HG03045 (cell line): ENCODE data around the gene KIAA0825.

Experiments
- ATAC-seq: cut with Tn5 transposase; IDR thresholded peaks from one replicate; pipeline ENCODE4 v1.9.1; 2021; ENCODE audit warnings: mild to moderate bottlenecking, moderate library complexity; ENCODE audit not compliant: unreplicated experiment

KIAA0825 gene

GRCh38 chr5:94263068-94263467, 355.3 kb downstream of the KIAA0825 start:
- ATAC-seq, result no peak

GRCh38 chr5:94260096-94260495, 358.3 kb downstream of the KIAA0825 start:
- no peak for ATAC-seq

- no peak for ATAC-seq
Observed at GRCh38 chr5:94254214-94254613, 364.2 kb downstream of the KIAA0825 start.

GRCh38 chr5:94250985-94251384, 367.4 kb downstream of the KIAA0825 start:
- no peak for ATAC-seq

DNA sequence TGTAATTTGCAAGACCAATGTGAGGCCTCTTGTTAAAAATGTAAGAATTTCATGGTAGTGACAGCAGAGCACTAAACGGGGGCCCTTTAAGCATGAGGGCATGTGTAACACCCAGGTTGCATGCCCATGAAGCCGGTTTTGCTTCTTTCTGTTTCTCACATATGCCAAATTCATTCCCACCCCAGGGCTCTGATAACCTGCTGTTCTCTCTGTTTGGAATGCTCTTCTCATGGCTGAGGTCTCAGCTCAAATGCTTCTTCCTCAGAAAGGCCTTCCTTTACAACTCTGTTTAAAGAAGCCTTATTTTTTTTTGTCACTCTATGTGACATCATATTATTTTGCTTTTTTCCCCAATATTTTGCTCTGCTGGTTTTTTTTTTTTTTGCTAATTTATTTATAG, 369.0 kb downstream of the KIAA0825 start:
- no peak for ATAC-seq

DNA sequence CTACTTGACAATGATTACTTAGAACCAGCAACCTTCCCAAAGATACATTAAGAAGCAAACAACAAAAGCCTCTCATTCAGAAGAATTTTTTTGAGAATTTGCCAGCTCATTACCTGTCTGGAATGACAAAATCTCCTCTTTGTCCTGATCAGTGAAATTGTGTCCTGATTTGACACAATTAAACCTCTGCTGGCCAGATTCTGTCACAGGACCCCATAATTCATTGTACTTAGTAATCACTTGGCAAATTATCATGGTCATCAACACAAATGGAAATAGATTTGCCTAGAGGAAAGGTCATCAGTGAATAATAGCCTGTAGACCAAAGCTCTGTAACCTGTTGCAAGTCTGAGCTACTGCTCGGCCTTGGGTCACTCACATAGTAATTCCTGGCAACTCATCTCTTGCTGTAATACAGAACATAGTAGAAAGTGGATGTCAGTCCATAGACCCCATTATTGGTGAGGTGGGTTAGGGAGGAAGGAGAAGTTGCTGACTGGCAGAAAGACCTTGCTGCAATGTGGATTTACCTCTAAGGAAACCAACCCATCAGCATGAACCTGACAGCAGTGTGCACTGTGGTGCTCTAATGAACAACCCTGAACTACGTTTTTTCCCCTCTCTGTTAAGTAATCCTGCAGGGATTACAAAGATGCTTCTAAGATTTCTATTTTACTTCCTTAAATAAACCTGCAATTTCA, 370.1 kb downstream of the KIAA0825 start:
- ATAC-seq, result no peak

GRCh38 chr5:94245608-94246007, 372.8 kb downstream of the KIAA0825 start:
- ATAC-seq, result no peak

- ATAC-seq, result no peak
Observed at GRCh38 chr5:94244921-94245320, 373.5 kb downstream of the KIAA0825 start.

DNA sequence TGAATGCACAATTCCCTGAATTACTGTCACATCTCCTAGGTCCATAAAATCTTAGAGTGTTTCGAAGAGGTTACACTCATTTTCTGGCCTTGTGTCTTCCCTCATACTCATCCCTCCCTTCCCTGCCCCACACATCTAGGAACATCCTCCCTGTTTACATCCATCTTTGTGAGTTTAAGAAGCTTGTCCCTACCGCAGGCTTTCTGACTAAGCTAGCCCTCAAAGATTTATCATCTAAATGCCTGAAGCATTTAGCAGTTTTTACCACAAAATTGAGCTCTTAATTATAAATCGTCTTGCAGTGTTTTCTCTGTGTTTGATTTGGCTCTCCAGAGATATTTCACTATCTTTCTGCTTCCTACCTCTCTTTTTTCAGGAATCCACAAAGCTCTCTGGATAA, 374.8 kb downstream of the KIAA0825 start:
- no peak for ATAC-seq

DNA sequence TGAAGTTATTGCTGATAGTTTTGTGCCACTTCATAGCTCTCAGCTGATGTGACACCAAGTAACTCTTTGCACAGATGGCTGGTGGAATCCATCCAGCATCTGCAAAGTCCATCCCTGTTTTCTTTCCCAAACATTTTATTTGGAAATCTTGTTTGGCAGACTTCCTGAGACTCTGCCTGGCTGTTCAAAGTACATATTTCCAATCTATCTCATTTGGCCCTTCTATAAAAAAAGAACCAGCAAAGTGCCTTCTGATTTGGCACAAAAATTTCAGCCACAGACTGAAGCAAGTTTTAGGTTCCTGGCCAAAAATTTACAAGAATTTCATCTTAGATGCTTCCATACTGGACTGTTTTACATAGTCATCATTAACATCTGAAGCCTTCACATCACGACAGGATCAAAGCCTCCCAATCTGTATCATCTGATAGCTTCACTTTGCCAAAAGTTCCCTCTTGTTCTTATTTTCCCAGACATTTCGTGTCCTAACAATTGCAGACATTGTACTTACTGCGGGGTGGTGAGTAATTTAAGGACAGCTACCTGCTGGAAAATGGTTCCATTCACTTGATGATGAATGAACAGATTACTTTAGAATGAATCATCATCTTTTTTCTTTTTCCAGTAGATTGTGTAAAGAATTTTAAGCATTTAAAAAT, 377.3 kb downstream of the KIAA0825 start:
- ATAC-seq, result no peak

GRCh38 chr5:94240596-94240992, 377.8 kb downstream of the KIAA0825 start:
- ATAC-seq, result no peak

GRCh38 chr5:94240134-94240533, 378.3 kb downstream of the KIAA0825 start:
- ATAC-seq, result no peak

GRCh38 chr5:94239266-94239665, 379.1 kb downstream of the KIAA0825 start:
- ATAC-seq, result no peak

- ATAC-seq, result no peak
Observed at GRCh38 chr5:94234987-94235386, 383.4 kb downstream of the KIAA0825 start.

DNA sequence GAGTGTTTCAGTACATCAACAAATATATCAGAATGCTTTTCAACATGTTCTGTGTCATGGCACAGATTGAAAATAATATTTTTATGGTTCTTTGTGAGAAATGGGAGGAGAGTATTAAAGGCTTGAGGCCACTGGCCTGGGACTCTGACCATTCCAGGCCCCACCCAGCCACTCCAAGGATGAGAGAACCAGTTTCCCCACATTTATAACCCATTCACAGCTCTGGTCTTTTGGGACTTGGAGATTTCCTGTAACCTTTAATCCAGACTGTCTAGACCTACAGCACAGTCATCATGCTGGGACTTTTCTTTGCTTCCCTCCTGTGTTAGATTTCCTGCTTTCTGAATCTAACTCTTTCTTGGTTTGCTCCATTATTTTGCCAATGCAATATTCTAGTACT, 389.6 kb downstream of the KIAA0825 start:
- ATAC-seq, result no peak

- no peak for ATAC-seq
Observed at GRCh38 chr5:94223235-94223634, 395.2 kb downstream of the KIAA0825 start.

GRCh38 chr5:94218374-94218773, 400.0 kb downstream of the KIAA0825 start:
- ATAC-seq, result no peak

DNA sequence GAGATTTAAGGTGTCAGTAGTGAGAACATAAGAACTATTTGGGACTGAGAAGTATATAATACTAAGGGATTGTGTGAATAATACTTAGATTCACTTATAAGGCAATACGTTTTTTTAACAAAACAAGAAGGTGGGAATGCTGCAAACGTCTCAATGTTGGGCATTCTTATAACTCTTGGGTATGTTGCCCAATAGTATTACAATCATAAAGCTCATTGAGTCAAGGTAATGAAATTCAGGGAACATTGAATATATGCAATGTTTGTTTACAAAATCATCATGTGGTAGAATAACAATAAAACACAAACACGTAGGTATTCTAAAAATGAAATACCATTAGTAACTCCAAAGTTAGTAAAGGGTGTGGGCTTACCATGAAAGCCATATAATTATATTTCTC, 400.7 kb downstream of the KIAA0825 start:
- ATAC-seq, result no peak

- ATAC-seq, result no peak
Observed at GRCh38 chr5:94217216-94217615, 401.2 kb downstream of the KIAA0825 start.

GRCh38 chr5:94212476-94212875, 405.9 kb downstream of the KIAA0825 start:
- ATAC-seq, result no peak

DNA sequence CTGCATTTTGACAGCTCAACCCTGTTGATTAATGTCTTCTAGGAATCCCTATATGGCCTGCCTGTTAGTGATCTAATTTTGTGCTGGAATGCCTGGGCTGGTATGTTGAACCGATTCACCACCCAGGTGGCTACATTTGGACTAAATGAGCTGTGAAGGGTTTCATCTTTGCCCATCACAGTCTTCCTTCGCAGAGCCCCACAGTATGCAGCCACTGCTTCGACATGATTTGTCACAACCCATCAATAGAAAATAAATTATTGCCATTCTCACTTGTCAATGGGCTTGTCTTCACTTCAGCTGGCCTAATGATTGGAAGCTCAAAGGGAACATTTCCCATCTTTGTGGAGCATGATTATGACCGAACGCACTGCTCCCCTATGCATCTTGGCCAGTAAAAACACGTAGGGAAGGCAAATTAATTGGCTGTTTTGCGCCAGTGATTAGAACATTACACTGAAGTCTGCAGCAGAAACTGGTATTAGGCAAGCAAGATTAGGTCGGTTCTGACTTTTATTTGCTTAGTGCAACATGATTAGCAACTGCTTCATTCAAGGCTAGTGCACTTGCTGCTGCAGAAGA, 408.5 kb downstream of the KIAA0825 start:
- no peak for ATAC-seq

- no peak for ATAC-seq
Observed at GRCh38 chr5:94209272-94209671, 409.1 kb downstream of the KIAA0825 start.
